Natural killer cell (primary cell): ENCODE results near the gene CARD16. TPM values are rescaled to one million over a fixed set of nuclear protein-coding genes. Genes with fewer than 3 reads are reported as not detected.
"Not testable (repeated sequence)": the region's sequence is repeated elsewhere in the genome, so short reads cannot be mapped to it uniquely, and the experiment has no call there.

ENCODE experiments used
- ATAC-seq, 3 donors: fragments of 150-1000 bp in 2 of 3; fragments of 200-7000 bp in 1 of 3; cut with Tn5 transposase; 1 replicate in 1 of 3; 2 replicates in 2 of 3; pipeline ENCODE4 v1.10.0; 2021; ENCODE audit warnings: mild to moderate bottlenecking in 2 of 3, moderate library complexity in 2 of 3
- DNase-seq, 2 donors: peaks; one replicate each; pipeline versions ENCODE4 v3.0.0 to v3.0.0-alpha.2; 2013 to 2021; ENCODE audit warnings: mixed read lengths in 1 of 2
- H3K27ac ChIP-seq: one replicate; pipeline ENCODE4 v1.5.1; 2013; ENCODE audit warnings: mild to moderate bottlenecking, low read length
- H3K27me3 ChIP-seq: one replicate; pipeline ENCODE4 v1.6.1; 2013; ENCODE audit warnings: low read length; ENCODE audit not compliant: control insufficient read depth, insufficient read depth
- H3K36me3 ChIP-seq: one replicate; pipeline ENCODE4 v1.6.1; 2013; ENCODE audit warnings: low read length; ENCODE audit not compliant: control insufficient read depth, insufficient read depth
- H3K4me1 ChIP-seq: one replicate; pipeline ENCODE4 v1.6.1; 2013; ENCODE audit warnings: low read length; ENCODE audit not compliant: control insufficient read depth, insufficient read depth
- H3K4me3 ChIP-seq: one replicate; pipeline ENCODE4 v1.5.1; 2013; ENCODE audit warnings: low read length
- H3K9me3 ChIP-seq: one replicate; pipeline ENCODE4 v1.6.1; 2013; ENCODE audit warnings: low read length; ENCODE audit not compliant: control insufficient read depth, insufficient read depth
- H3K27ac Mint-ChIP-seq, 2 donors: one replicate each; pipeline ENCODE4 v1.8.0; 2022; ENCODE audit warnings: mild to moderate bottlenecking in 2 of 2, mixed read lengths in 2 of 2, moderate library complexity in 1 of 2
- H3K27me3 Mint-ChIP-seq, 2 donors: one replicate each; pipeline ENCODE4 v1.8.0; 2022; ENCODE audit warnings: low read depth in 2 of 2, mixed read lengths in 2 of 2
- H3K36me3 Mint-ChIP-seq: one replicate; pipeline ENCODE4 v1.8.0; 2022; ENCODE audit warnings: mixed read lengths
- H3K4me1 Mint-ChIP-seq, 2 donors: one replicate each; pipeline ENCODE4 v1.8.0; 2022; ENCODE audit warnings: mixed read lengths in 2 of 2
- H3K4me3 Mint-ChIP-seq: one replicate; pipeline ENCODE4 v1.8.0; 2022; ENCODE audit warnings: mild to moderate bottlenecking, moderate library complexity, mixed read lengths
- H3K9me3 Mint-ChIP-seq, 2 donors: one replicate each; pipeline ENCODE4 v1.8.0; 2022; ENCODE audit warnings: mixed read lengths in 2 of 2
- CTCF ChIP-seq: fragments of 200-600 bp; IDR thresholded peaks from one replicate; pipeline ENCODE4 v1.8.0; 2022; ENCODE audit warnings: antibody characterized with exemption
- WGBS: methylation state at CpG from one replicate; pipeline ENCODE4 v1.1.7; 2013; ENCODE audit warnings: missing lambda C conversion rate; ENCODE audit not compliant: insufficient coverage; 5-methylcytosine and 5-hydroxymethylcytosine counted together
- intact Hi-C: fragments of 100-400 bp; cut with micrococcal nuclease; formaldehyde crosslinking; loops from one replicate; pipeline ENCODE4 v1.14.2; 2022
- total RNA-seq, 4 donors: library from RNA; stranded (reverse); fragments of 120-200 nt in 1 of 4; gene quantifications; one replicate each; pipeline versions ENCODE4 v1.2.3 to v1.2.4, GENCODE V29; 2013 to 2022

The CARD16 gene
- total RNA-seq, 3 donors from 2014 or later (not counting 1 experiment from before 2014, with no cell fraction given): 54.7 to 113 (median 110) TPM

DNA sequence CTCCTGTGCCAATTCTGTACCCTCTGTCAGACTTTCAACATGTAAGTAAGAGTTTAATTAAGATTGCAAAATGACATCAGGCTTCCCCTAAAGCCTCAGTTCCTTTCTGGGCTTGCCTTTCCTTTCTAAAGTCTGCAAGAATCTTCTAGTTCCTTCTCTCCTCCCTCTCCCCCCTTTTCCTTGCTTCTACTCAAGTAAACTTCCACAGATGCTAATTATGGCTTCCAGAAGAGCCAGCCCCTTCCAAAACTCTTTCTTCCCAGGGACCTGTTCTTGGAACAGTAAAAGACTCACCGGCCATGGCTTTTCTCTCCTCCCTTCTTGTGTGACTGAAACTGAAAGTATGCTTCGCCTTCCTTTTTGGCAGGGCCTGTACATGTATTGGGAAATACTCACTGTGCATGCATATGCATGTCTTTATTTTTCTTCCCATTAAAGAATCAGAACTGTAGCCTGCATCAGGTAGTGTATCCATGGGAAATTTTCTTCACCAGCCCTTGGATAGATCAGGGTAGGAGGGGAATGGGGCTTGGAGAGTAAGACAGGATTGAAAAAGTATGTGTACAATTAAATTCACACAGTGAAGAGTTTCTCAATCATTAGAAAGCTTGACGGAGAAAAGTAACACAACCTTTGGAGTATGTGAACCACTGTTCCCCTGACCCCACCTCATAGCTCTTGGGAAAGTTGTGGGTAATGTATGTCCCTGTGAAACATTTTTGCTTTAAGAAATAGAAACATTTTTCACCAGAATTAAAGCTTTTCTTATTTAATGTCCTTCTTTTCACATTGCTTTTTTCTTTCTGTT lies 10.1 kb downstream of the CARD16 start, which contains the start of gene CASP1:
Gene CASP1 (minus strand): TSS at position 332 of the 808 bp plus-strand sequence. CDS start 31 bp downstream, at position 301.
- DNase-seq: peak in 1 of 2 donors; percentile 67
- H3K4me1 Mint-ChIP-seq: peaks cover 48 to 51% of the 10 kb centered on the region in 2 donors
- H3K27ac Mint-ChIP-seq: peak within 1 kb of the TSS; percentile 87 to 92
- WGBS: 0% methylated on average over 2 of the region's 3 CpGs
- intact Hi-C loops: loop anchor here (5.0 kb wide), 1 partner anchor 68 kb away; the partner anchor contains the start of gene CASP4
- H3K27ac ChIP-seq: peak within 1 kb of the TSS; percentile 85
- H3K4me3 Mint-ChIP-seq: peak within 1 kb of the TSS; percentile 92
- H3K4me3 ChIP-seq: peak within 1 kb of the TSS; percentile 72
- TF ChIP-seq CTCF: no peak
- peaks cover 30% of the 10 kb centered on the region for H3K36me3 ChIP-seq
- H3K9me3 ChIP-seq: no peaks in the 10 kb centered on the region
- H3K27me3 Mint-ChIP-seq: no peaks in the 10 kb centered on the region
- H3K4me1 ChIP-seq: peaks cover 8% of the 10 kb centered on the region
- no peaks in the 10 kb centered on the region for H3K9me3 Mint-ChIP-seq
- H3K27me3 ChIP-seq: no peaks in the 10 kb centered on the region
- peaks cover 13% of the 10 kb centered on the region for H3K36me3 Mint-ChIP-seq
- ATAC-seq: peak; percentile 83 to 85 (median 85)

DNA sequence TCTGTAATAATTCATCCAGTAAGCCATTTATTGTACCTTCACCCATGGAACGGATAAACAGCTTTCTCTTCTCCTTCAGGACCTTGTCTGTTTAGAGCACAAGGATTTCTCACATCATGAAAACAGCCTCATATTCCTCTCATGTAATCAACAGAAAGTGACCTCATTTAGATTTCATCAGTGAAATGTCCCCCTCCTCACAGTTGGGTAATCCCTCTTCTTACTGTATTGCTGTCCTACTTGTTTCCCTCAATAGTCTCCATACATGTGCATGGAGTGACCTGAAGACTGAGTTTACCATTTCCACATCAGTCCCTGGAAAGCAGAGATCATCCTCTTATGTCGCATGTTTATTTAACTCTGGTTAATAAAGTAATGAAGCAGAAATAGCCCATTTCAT lies 10.7 kb downstream of the CARD16 start:
- ATAC-seq: peak in 2 of 3 donors; percentile 15 to 24
- not testable (repeated sequence) for H3K27me3 ChIP-seq, H3K27me3 Mint-ChIP-seq, DNase-seq, H3K9me3 Mint-ChIP-seq, H3K36me3 Mint-ChIP-seq, H3K4me1 ChIP-seq, H3K9me3 ChIP-seq
- Mint-ChIP-seq H3K4me1 (peaks cover 44 to 49% of the 10 kb centered on the region in 2 donors), H3K4me3 (peak overlapping the region; percentile 92), H3K27ac (peak overlapping the region; percentile 87 to 92)
- Histone ChIP-seq H3K27ac (peak overlapping the region; percentile 85), H3K4me3 (peak overlapping the region; percentile 72), H3K36me3 (peaks cover 30% of the 10 kb centered on the region)
- WGBS: 47% methylated on average over 1 of the region's 2 CpGs
- intact Hi-C loops: loop anchor here (5.0 kb wide), 1 partner anchor 67 kb away; the partner anchor contains the start of gene CASP4

- H3K9me3 Mint-ChIP-seq: no peaks in the 10 kb centered on the region
Measured at GRCh38 chr11:105033781-105034180, 11.4 kb downstream of the CARD16 start.

More at GRCh38 chr11:105033781-105034180, 11.4 kb downstream of the CARD16 start:
- 75% methylated on average over 1 of the region's 1 CpG for WGBS
- intact Hi-C loops: loop anchor here (5.0 kb wide), 1 partner anchor 66 kb away; the partner anchor contains the start of gene CASP4
- DNase-seq (peak in 1 of 2 donors; percentile 42), ATAC-seq (peak in 1 of 3 donors; percentile 27)
- Histone ChIP-seq H3K27ac (peak overlapping the region; percentile 85), H3K36me3 (peaks cover 32% of the 10 kb centered on the region), H3K9me3 (no peaks in the 10 kb centered on the region), H3K4me1 (peaks cover 8% of the 10 kb centered on the region), H3K4me3 (peak overlapping the region; percentile 72), H3K27me3 (no peaks in the 10 kb centered on the region)
- Mint-ChIP-seq H3K36me3 (peaks cover 14% of the 10 kb centered on the region), H3K4me3 (peak overlapping the region; percentile 92), H3K27ac (peak overlapping the region; percentile 87 to 92), H3K4me1 (peaks cover 49 to 55% of the 10 kb centered on the region in 2 donors), H3K27me3 (no peaks in the 10 kb centered on the region)
- no peak for TF ChIP-seq CTCF
